GM18508 (cell line): Measurements from ENCODE around the gene TNRC18.
"Not testable (repeated sequence)": the region's sequence is repeated elsewhere in the genome, so short reads cannot be mapped to it uniquely, and the experiment has no call there.

Source experiments
- ATAC-seq: cut with Tn5 transposase; IDR thresholded peaks from one replicate; pipeline ENCODE4 v1.9.1; 2021; ENCODE audit warnings: moderate number of reproducible peaks; ENCODE audit not compliant: insufficient read depth, unreplicated experiment

TNRC18 gene

DNA sequence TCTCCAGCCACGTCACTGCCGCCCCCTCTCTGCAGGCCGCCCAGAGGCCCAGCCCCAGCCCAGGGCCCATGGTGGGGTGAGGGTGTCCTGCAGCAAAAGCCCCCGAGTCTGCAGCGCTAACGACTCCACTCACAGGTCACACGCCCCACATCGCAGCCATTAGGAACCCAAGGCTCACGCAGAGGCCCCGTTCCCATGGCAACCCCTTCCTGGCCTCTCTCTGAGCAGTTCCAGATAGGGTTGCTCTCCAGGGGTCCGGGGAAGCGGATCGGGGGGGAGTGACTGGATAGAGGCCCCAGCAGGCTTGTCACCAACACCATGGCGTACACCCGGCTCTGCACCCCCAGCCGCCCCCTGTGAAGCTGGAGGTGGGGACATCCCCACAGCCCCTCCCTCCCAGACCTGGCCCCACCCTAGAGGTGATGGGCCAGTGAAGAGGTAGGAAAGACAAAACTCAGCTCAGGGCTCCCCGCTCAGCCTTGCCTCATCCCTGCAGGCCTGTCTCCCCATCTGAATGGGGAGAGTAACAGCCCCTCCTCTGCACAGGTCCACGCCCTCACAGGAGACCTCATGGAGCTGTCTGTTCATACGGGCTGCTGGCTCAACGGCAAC is 41.2 kb downstream of the TNRC18 start:
- ATAC-seq, result no peak

DNA sequence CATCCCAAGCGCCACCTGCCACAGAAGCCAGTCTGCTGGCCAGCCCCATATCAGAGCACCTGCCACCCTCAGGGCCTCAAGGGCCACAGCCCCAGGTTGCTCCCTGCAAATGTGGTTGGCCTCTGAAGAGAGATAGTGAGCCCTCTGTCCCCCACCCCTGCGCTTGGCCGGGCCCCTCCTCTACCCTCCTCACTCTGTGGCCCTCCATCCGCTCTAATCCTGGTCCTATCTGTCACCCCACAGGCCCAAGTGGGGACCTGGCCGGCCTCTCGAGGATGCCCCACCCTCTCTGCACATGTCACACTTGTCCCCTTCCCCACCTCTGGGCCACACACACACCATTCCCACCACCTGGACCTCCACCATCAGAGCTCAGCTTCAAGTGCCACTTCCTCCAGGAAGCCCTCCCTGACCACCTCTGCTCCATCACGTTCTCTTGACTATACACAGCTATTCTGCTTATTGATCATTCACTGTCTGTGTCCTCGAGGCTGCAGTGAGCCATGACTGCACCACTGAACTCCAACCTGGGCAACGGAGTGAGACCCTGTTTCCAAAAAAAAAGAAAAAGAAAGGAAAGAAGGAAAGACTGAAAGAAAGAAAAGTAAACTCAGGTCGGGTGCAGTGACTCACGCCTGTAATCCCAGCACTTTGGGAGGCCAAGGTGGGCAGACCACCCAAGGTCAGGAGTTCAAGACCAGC is 42.4 kb downstream of the TNRC18 start:
- no peak for ATAC-seq

DNA sequence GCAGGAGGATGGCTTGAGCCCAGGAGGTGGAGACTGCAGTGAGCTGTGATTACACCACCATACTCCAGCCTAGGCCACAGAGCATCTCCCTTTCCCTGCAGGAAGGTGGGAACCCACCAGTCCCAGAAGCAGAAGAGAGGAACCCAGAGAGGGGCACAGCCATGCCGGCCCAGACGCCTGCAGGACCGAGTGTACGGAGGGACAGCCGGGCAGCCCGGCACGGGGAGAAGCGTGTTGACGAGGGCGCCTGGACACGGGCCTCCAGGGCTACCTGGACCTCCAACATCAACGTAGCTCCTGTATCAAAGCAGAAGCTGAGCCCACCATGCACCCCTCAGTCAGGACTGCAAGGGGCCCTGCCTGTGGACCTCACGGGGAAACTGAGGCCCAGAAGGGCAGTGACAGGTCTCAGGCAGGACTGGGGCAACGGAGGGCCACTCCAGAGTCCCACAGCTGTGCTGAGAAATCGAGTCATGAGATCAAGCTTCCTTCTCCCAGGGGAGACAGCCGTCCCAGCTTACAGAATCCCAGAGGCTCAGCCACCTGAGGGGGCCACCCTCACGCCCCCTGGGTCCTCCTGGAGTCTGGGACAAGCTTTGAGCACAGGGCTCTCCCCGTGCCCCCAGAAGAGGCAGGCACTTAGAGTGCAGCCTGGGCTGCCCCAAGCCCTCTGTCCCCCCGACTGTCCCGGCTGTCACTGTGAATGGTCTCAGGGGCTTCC is 43.1 kb downstream of the TNRC18 start:
- ATAC-seq, result no peak

DNA sequence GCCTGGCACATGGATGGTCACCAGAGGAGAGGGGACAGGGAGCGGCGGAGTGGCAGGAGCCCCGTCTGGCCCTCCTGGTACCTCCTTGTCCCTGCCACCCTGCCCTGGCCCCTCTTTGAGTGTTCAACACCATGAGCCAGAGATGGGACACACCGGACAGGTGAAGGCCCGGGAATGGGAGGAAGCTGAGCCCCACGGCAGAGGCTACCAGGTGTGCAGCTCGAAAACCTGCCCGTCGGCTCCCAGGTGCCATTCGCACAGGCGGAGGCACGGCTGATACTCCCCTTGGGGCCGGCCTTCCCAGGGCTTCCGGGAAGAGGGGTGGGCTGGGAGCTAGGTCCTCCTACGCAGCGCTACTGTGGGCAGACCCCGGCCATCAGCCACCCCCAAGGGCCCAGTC is 44.1 kb downstream of the TNRC18 start:
- ATAC-seq, result no peak

DNA sequence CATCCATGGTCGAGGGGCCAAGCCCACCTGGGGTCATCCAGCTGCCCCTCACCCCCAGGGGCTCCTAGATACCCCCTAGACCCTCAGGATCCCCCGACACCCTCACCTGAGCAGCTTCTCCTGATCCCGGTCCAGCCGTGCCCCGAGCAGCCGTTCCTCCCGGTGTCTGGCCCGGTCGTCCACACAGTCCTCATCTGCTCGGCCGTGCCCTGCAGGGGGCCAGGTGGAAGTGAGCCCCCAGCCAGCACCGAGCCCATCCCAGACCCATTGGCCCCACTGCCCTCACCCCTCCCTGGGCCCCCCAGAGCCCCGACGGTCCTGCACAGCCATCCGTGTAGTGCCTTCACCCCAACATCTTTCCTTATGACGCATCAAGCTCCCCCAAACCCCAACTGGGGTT is 45.8 kb downstream of the TNRC18 start:
- ATAC-seq, result no peak

DNA sequence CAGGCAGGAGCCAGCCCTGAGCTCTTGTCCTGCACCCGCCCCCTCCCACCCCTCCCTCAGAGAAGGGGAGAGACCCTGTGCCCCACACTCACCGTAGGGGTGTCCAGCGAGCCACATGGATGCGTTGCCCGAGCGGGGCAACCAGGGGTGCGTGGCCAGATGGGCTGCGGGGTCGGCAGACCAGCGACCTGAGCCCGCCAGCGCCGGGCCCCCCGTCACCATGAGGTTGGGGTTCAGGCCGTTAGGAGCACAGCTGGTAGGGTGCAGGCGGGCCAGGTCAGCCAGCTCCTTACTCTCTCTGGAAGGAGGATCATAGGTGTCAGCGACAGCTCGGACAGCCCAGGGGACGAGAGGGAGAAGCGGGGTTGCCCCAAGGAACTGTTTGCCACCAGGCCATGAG is 46.4 kb downstream of the TNRC18 start:
- no peak for ATAC-seq

- no peak for ATAC-seq
Measured at GRCh38 chr7:5375925-5376324, 47.7 kb downstream of the TNRC18 start.

DNA sequence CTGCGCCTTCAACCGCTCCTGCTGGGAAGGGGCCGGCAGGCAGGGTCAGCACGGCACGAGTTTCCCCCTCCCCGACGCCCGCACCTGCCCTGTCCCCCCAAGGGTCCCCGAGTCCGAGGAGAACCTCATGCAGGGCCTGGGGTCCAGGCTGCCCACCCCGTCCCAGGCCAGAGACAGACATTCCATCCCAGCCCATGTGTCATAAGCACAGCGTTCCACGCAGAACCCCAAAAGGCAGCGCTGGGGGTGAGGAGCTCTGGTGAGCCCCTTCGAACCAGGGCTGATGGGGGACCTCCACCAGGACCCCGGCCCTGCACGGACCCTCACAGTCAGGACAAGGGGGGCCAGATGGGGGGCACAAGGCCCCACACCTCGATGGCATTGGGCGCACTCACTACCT is 49.2 kb downstream of the TNRC18 start:
- ATAC-seq, result no peak

GRCh38 chr7:5373300-5373699 is 50.3 kb downstream of the TNRC18 start:
- ATAC-seq, result no peak

DNA sequence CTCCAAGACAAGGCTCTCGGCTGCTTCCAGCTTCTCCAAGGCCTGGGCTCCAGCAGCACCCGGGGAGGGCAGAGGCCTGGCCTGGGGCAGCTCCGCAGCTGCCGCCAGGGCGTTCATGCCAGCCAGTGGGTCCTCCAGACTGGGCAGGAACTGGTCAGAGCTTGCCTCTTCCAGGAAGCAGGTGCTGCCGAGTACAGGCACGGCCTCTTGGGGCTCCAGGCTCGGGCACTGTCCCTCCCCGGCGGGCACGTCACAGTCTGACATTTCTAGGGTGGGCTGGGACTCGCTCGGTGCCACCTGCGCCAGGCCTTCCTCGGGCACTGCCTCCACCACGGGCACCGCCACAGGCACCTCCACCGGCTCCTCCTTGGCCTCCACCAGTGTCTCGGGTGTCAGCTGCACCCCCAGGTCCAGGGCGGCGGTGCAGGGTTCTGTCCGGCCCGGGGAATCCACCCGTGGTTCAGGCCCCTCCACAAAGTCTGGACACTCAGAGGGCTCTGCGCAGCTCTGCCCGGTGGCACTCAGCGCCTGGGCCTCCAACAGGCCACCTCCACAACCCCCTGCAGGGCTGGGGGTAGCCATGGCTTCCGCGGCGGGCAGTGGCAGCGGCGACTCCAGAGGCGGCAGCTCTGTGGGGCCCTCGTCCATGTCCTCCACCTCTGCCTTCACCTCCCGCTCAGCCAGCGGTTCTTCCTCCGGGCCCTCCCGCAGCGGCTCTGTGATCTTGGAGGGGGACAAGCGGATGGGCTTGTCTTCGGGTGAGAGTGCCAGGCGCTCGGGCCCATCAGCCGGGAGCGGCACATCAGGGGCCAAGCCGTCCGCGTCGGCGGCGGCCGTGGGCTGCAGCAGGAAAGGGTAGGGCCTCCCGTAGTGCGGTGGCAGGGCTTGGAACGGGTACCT is 52.9 kb downstream of the TNRC18 start:
- no peak for ATAC-seq

- ATAC-seq, result no peak
Measured at GRCh38 chr7:5367661-5368060, 56.0 kb downstream of the TNRC18 start.

GRCh38 chr7:5365976-5366625 is 57.5 kb downstream of the TNRC18 start:
- not testable (repeated sequence) for ATAC-seq

GRCh38 chr7:5363729-5364128 is 59.9 kb downstream of the TNRC18 start:
- ATAC-seq, result no peak

- no peak for ATAC-seq
Measured at GRCh38 chr7:5362466-5362865, 61.2 kb downstream of the TNRC18 start.

- ATAC-seq, result no peak
Measured at GRCh38 chr7:5361446-5362127, 62.0 kb downstream of the TNRC18 start.

- ATAC-seq, result no peak
Measured at GRCh38 chr7:5360971-5361370, 62.7 kb downstream of the TNRC18 start.

DNA sequence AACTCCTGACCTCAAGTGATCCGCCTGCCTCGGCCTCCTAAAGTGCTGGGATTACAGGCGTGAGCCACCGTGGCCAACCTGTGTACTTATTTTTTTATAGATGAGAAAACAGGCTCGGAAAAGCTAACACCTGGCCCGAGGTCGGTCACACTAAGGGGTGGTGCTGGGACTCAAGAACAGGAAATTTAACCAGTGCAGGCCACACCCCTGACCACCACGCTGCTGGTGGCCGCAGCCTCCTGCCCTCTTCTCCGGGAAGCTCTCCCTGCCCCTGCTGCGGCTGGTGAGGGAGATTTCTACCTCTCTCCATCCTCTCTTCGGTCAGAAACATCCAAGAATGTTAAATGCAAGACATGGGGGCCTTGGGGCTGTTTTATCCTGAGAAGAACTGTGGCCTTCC is 63.2 kb downstream of the TNRC18 start:
- ATAC-seq, result no peak

- not testable (repeated sequence) for ATAC-seq
Measured at GRCh38 chr7:5360021-5360420, 63.6 kb downstream of the TNRC18 start.

DNA sequence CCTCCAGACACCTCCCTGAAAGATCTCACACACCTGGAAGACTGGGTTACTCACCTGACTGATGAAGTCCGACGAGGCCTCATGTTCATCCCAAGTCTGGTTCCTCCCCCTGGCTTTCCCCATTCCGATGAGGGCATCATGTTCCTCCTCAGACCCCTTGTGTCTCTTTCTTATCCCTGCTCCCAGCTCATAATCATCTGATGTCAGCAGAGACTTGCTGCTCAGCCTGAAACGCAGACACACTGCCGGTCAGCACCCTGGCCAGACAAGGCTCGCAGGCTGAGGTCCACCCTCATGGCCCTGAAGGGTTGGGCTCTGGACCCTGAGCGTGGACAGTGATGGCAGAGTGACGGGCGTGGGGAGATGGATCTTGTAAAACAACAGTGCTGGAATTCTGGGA is 64.3 kb downstream of the TNRC18 start:
- no peak for ATAC-seq

DNA sequence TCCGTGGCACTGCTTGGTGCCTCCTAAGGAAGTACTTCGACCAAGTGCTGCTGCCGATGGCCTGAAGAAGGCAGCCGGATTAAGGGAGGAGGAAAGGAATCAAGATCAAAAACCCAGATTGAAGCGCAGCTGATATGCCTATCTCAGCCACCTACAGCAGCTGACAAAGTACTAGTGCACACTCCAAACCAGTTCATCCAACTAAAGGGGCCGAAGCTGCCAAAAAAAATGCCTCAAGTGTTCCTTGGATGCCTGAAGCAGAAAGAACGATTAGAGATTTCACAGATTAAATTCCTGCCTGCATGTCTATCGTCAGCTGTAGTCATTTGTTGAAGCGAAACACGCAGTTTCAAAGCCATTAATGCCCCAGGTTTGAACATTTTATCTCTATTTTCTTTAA is 65.7 kb downstream of the TNRC18 start:
- no peak for ATAC-seq
